A172 (cell line): ENCODE measurements around the gene EHMT1. TPM values are rescaled to one million over a fixed set of nuclear protein-coding genes. Genes with fewer than 3 reads are reported as not detected.
A peak's percentile ranks its signal among the peaks of the same experiment; 100 is the strongest.
"Not testable (repeated sequence)": the region's sequence is repeated elsewhere in the genome, so short reads cannot be mapped to it uniquely, and the experiment has no call there.

ENCODE experiments used
- DNase-seq: peaks from one replicate; pipeline ENCODE4 v3.0.0-alpha.2; 2015; ENCODE audit warnings: low spot score
- total RNA-seq: library from RNA; depleted of rRNA; stranded (reverse); fragments of >200 nt; shearing (Covaris generic); gene quantifications from 2 replicates; pipeline ENCODE4 v1.2.3, GENCODE V29; 2014

EHMT1 gene
- total RNA-seq, 1 experiment from 2014 or later = 54.7 TPM

DNA sequence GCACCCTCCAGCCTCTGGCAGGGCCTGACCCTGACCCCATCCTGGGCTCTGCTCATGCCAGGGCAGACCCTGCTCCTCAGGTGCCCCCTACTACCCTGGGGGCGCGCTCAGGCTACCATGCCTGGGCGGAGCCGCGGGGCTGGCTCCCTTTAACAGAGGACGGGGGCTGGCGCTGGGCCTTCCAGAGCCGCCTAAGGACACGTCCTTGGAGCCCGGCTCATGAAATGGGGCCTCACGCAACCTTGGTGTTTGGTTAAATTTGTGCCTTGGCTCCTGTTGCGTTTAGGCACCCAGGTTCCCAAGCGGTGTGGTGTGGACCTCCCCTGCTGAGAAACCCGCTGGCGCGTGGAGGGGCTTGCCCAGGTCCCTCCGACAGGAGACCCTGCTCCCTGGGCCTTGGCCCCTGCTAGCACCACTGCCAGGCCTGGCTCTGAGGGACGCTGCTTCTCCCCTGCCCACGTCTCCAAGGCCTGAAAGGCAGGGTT lies 3.4 kb upstream of the EHMT1 start:
- no peak for DNase-seq

DNA sequence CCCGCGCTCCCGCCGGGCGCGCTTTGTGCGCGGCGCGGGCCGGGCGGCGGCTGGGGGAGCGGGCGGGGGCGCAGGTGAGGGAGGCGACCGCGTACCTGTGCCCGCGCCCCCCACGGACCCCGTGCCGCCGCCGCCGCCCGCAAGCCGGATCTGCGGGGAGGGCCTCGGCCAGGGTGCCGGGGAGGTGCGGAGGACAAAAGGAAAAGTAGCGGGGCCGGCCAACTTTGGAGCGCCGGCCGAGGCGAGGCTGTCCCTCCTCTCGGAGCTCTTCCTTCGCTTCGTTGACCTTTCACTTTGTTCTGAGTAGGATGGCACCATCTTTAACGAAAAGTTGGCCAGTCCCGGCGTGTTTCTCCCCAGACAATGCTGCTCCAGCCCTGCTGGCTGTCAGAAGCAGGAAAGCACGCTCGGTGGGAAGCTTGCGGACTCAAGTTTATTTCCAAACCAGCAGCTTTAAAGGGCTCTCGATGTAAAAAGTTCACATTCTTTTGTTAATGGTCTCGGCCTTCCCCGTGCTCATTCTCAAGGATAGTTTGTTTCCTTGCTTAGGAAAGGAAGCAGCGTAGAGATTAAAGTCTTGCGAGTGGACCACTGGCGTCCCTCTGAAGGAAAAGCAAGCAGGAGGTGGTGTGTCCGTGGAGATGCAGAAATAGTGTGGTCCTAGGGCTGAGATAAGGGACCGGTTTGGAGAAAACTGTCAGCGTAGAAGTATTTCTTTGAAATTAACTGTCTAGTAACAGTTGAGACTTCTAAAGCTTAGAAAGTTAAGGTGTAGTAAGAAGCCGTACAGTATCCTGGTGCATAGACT lies 639 bp downstream of the EHMT1 start:
- peak; percentile 45 for DNase-seq

- no peak for DNase-seq
Measured at GRCh38 chr9:137620048-137620405, 1.2 kb downstream of the EHMT1 start.

GRCh38 chr9:137620581-137620980 lies 1.8 kb downstream of the EHMT1 start:
- no peak for DNase-seq

- DNase-seq = no peak
Measured at GRCh38 chr9:137621131-137621757, 2.4 kb downstream of the EHMT1 start.

DNA sequence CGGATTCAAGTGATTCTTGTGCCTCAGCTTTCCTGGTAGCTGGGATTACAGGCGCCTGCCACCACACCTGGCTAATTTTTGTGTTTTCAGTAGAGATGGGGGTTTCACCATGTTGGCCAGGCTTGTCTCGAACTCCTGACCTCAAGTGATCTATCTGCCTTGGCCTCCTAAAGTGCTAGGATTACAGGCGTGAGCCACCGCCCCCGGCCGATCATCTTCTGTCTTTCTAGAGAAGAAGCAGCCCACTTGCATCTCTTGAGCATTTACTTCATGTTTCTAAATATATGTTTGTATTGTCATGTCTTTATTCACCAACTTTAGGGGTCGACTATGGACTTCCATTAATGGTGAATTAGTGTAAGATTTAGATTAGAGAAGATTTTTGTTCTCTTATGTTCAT lies 3.4 kb downstream of the EHMT1 start:
- DNase-seq = not testable (repeated sequence)

- no peak for DNase-seq
Measured at GRCh38 chr9:137626464-137626863, 7.7 kb downstream of the EHMT1 start.

DNA sequence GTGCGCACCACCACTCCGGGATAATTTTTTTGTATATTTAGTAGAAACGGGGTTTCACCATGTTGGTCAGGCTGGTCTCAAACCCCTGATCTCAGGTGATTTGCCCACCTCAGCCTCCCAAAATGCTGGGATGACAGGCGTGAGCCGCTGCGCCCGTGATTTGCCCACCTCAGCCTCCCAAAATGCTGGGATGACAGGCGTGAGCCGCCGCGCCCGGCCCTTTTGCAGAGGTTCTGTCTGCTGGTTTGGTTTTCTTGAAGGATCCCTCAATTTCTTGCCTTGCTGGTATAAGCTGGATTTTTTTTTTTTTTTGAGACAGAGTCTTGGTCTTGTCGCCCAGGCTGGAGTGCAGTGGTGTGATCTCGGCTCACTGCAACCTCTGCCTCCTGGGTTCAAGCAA lies 8.6 kb downstream of the EHMT1 start:
- not testable (repeated sequence) for DNase-seq

DNA sequence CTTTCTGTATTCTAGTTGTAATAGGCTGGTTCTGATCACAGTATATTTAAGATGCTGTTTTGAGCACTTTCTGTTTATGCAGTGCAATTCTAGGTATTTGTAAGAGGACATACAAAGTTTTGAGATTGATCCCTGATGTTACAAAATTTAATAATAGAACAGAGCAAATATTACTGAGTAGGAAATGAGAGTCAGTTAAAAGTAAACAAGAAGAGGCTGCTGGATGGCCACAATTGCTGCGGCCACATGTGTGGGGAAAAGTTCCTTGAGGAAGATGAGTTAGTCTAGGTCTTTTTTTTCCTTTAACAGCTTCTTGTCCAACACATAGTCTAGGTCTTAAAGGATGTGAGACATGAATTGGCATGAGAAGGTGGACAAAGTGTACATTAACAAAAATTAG lies 11.3 kb downstream of the EHMT1 start:
- no peak for DNase-seq

GRCh38 chr9:137630679-137631078 lies 11.9 kb downstream of the EHMT1 start:
- DNase-seq = no peak

DNA sequence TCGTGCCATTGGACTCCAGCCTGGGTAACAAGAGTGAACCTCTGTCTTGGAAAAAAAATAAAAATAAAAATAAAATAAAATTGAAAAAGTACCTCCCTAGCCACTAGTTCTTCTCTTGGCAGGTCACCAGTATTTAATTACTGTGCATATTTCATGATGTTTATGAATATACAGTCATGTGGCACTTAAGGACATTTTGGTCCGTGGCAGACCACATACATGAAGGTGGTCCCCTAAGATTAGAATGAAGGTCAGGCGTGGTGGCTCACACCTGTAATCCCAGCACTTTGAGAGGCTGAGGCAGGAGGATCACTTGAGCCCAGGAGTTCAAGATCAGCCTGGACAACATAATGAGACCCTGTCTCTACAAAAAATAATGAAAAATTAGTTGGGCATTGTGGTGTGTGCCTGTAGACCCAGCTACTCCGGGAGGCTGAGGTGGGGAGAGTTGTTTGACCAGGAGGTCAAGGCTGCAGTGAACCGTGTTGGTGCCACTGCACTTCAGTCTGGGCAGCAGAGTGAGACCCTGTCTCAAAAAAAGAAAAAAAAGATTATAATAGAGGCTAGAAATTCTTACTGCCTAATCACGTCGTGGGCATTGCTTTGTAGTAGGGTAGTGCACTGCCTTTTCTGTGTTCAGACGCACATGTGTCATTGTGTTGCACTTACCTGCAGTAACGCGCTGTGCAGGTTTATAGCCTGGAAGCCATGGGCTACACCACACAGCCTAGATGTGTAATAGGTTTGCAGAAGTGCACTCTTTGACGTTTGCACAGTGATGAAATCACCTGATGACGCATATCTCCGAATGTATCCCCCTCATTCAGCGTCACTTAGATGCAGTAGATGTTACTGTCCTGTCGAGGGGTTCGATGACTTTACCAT lies 12.8 kb downstream of the EHMT1 start:
- DNase-seq = no peak

GRCh38 chr9:137632230-137633161 lies 13.7 kb downstream of the EHMT1 start:
- no peak for DNase-seq

- DNase-seq = no peak
Measured at GRCh38 chr9:137634016-137634415, 15.2 kb downstream of the EHMT1 start.

- no peak for DNase-seq
Measured at GRCh38 chr9:137638680-137639079, 19.9 kb downstream of the EHMT1 start.

GRCh38 chr9:137639303-137640051 lies 20.7 kb downstream of the EHMT1 start:
- no peak for DNase-seq

DNA sequence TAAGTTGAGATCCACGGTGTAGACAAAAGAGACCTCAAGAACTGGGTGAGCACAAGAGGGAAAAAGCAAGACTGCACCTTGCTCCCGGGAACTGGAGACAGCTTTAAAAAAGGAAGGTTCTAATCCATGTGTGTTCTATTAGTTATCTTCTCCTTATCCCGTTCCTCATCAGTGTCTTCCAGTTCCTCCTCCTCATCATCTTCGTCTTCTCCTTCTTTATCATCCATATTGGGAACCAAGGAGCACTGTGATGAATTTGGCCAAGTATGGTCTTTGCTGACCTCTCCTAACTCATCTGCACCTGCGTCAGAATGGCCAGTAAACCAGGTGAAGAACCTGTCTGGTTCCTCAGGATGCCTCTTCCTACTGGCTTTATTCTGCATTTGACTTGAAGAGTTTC lies 22.1 kb downstream of the EHMT1 start:
- DNase-seq = no peak

GRCh38 chr9:137642118-137642601 lies 23.4 kb downstream of the EHMT1 start:
- DNase-seq = no peak

- no peak for DNase-seq
Measured at GRCh38 chr9:137642892-137643291, 24.1 kb downstream of the EHMT1 start.

GRCh38 chr9:137643921-137644320 lies 25.1 kb downstream of the EHMT1 start:
- no peak for DNase-seq

DNA sequence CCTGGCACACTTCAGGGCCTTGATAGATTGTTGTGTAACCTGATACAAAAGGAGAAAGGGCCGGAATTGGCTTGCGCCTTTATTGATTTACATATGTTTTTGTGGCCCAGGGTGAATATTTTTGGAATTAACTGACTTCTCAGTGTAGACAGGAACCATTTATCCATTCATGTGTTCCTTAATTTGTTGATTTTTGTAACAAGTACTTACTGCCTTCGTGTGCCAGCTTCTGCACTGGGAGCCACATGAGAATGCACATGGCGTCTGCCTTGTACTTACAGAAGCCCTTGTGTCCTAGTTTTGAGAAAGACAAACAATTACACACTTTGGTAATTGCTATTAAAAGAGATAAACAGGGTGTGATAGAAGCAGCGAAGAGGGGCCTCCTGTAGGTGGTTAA lies 26.4 kb downstream of the EHMT1 start:
- no peak for DNase-seq
